Activated CD8-positive, alpha-beta memory T cell treated with anti-CD3 and anti-CD28 coated beads, Interleukin-2, amount 50 U/mL, for 1 hour (primary cell): Measurements from ENCODE around the gene TMEM14A.
"Not testable (repeated sequence)": the region's sequence is repeated elsewhere in the genome, so short reads cannot be mapped to it uniquely, and the experiment has no call there.

ENCODE experiments used
- DNase-seq: peaks from one replicate; pipeline ENCODE4 v3.0.0-alpha.2; 2020; ENCODE audit errors: extremely low read depth

Gene TMEM14A

GRCh38 chr6:52657870-52658269 lies 13.0 kb upstream of the TMEM14A start:
- DNase-seq = no peak

DNA sequence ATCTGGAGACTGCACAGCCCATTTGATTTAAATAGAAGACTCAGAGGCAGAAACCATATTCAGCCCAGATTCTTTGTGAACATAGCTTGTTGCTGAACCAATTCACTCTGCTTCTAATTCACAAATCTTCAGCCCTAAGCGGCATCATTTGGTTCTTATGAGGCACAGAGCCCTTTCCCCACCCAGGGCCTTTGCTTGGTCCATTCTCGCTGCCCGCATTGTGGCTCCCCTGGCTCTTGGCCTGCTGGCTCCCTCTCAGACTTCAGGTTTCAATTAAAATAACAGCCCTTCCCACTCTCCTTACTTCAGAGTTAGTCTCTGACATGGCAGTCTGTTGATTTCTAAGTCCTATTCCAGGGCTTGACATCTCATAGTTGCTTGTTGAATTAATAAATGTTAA lies 9.4 kb upstream of the TMEM14A start:
- no peak for DNase-seq

- no peak for DNase-seq
These were observed 8.9 kb upstream of the TMEM14A start for GRCh38 chr6:52662031-52662430.

GRCh38 chr6:52663120-52663935 lies 7.6 kb upstream of the TMEM14A start:
- DNase-seq = no peak

DNA sequence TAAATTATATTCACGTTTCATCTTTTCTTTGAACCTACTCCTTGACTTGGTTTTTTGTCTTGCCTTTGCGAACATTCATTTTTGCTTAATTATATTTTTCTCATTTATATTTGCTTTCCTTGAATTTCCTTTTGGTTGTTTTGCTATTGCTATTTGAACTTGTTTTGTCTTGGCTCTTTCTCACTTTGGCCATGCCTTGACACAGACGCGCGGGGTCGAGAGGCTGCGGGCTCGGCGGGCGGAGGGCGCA lies 7.1 kb upstream of the TMEM14A start:
- DNase-seq = no peak

DNA sequence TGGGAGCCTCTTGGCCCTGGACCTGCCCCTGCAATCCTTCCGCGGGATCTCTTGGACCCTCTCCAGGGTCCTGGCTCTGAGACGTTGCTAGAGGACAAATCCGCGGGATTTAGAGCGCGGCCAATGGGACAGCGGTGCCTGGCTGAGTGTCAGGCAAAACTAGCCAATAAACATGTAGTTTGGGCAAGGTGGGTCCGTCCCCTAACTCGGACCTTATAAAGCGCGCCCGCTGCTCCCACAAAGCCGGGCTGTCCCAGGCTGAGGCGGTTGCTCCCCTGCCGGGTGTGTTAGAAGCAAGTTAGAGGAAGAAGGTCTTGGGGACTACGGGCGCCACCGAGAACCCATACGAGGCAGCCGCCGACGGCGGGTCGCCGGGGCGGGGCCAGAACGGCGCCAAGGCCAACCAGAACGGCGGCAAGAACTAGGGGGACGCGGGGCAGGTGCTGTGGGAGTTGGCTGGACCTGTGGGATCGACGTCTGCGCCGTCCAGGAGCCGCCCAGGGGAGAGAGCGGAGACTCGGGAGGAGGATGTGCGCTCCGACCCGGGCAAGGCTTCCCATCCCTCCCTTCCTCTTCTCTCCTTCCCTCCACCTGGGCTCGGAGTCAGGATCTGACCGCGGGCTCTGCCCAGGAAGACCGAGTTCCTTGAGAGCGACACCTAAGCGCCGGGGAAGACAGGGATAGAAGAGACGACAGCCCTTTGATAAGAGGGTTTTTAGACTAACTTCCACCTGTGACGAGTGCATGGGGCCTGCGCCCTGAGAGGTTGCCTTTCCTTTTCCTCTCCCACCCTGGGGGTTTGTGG lies 6.5 kb upstream of the TMEM14A start:
- no peak for DNase-seq

DNA sequence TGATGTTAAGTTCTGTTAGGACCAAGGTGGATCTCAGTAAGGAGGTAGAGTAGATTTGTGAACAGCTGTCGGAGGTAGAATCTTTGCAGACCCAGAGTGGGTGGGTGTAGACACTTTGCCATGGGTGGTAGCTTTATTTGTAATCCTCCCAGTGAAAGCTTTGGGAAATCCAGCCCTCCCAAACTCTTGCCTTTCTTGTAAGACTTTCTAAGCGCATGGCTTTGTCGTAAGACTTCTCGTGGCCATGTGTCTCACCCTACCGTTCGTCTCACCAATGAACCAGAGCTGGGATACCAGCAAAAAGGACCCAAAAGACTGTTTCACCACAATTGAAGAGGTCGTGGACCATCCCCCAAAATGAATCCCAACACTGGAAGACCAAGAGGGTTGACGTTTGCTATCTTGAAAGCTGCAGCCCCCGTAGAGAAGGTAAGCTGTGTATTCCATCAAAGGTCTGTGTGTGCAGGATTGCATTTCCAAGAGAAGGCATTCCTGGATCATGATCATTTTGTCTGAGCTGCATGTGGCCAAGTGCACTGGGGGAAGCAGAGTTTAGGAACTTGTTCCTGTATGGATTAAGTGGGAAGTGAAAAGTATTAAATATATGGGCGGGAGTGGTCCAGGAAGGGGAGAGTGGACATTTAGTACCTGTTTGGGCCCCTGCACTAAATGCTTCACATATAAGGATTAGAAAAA lies 5.8 kb upstream of the TMEM14A start:
- no peak for DNase-seq

DNA sequence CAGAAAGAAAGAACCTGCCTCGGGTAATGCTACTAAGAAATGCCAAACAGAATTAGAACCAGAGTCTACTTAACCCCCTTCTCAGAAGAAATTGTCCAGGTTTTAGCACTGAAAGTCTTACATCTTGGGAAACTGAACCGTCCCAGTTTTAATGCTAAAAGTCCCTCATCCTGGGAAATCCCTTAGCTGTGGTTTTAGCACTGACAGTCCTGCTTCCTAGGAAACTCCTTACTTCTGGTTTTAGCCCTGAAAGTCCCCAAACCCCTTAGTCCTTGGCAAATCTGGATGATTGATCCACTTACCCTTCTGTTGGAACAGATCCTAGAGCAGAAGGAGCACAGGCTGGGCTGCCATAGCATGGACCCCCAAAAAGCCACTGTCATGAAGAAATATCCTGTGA lies 4.8 kb upstream of the TMEM14A start:
- no peak for DNase-seq

GRCh38 chr6:52666523-52666922 lies 4.4 kb upstream of the TMEM14A start:
- no peak for DNase-seq

- DNase-seq = no peak
These were observed 3.3 kb upstream of the TMEM14A start for GRCh38 chr6:52667572-52667971.

- DNase-seq = no peak
These were observed 763 bp downstream of the TMEM14A start for GRCh38 chr6:52671676-52672075.

DNA sequence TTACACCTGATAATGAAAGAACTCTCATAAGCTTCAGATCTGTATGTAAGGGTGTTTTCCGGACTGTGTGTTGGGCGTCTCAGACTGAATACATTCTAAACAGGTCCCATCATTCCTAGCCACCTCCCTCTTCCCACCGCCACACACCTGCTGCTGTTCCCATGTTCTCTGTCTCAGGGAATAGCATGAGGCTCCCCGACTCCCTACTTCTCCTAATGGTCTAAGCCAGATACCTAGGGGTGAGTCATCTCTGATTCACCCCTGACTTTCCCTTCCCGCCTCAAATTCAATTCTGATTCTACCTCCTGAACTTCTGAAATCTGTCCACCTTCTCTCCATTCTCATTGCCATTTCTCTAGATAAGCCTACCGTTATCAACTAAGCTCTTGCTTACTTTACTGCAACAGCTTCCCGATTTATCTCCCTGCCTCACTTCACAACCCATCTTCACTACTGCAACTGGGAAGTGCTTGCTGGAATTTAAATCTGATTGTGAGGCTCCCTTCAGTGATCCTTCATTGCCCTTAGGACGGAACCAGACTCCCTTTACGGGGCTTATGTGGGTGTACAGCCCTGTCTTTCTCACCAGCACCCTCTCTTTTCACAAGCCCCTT lies 1.6 kb downstream of the TMEM14A start:
- no peak for DNase-seq

GRCh38 chr6:52674666-52675065 lies 3.8 kb downstream of the TMEM14A start:
- DNase-seq = no peak

- no peak for DNase-seq
These were observed 4.5 kb downstream of the TMEM14A start for GRCh38 chr6:52675372-52675771.

GRCh38 chr6:52676631-52677030 lies 5.7 kb downstream of the TMEM14A start:
- DNase-seq = not testable (repeated sequence)

GRCh38 chr6:52681416-52681815 lies 10.5 kb downstream of the TMEM14A start:
- no peak for DNase-seq

DNA sequence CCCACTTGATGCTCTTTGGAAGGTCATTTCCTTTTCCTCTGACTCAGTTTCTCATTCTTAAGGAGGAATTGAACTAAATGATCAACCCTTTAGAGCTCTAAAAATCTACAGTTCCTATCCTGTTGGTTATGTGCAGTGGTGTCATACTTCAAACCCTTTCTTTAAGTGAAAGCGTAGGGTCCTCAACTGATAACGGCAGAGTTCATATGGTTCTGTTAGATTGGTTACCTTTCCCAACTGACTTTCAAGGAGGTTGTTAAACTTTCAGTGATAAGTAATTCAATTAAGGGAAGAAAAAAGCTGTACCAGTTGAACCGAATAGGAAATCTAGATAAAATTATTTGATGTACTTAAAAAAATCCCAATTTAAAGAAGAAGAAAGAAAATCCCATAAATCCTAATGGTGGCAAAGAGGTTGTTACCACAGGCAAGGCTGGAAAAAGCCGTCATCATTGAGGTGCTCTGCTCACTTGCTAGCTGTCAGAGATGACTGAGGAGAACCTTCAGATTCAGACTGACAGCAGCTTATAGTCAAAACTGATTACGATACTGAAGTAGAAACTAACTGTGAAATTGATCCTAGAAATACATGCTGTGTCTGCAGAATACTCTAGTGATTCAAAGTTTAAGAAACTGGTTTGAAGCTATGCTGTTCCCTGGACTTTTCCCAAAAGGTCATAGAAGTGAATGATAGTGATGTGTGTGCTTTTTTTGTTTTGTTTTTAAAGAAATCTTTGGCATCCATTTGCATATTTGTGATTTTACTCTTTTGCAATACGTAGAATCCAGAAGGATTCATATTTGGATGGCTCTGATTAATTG lies 16.2 kb downstream of the TMEM14A start:
- no peak for DNase-seq

DNA sequence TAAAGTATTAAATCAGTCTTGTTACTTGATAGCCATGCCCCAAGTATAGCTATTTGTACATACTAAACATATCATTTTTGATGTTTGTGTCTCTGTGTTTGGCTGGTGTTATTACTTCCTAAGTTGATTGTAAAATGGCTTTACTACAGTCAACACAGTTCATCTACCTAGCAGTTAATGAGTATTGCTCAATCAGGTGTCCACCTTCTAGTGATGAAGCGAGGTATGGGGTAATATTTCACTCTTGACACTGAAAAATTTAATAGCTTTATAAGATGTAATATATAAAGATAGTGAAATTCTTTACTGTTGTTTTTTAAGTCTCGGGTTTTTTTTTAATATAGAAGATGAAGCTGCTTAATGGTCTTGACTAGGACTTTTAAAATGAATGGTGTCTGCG lies 18.9 kb downstream of the TMEM14A start:
- no peak for DNase-seq

- no peak for DNase-seq
These were observed 20.8 kb downstream of the TMEM14A start for GRCh38 chr6:52691718-52692117.

DNA sequence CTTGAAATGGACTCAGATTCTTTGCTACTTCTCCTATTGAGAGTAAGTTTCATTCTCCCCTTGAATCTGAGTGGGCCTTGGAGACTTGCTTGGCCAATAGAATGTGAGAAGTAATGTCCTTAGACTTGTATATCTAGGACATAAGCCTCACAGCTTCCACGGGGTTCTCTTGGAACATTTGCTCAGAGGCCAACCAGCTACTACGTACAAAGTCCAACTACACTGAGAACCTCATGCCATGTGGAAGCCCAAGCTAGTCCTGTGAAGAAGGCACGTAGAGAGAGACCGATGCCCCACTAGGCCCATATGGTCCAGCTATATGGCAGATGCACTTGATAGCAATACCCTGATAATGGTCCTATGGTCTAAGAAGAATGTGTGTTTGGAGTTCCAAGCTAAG lies 22.9 kb downstream of the TMEM14A start:
- DNase-seq = no peak

DNA sequence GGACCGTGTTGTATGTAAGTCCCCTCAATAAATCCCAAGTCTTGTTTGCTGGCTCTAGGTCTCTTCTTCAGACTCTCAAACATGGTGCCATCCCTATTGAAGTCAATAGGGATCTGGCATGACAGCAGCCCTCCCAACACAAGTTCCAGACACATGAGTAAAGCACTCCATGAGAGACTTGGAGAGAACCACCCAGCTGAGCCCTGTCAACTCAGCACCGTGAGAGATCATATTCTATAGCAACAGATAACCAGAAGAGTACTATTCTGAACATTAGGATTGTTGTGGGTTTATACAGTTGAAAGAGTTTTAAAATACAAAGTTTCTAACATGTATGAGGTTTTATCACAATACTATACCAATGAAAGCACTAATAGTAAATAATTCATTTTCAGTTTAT lies 23.5 kb downstream of the TMEM14A start:
- DNase-seq = no peak

DNA sequence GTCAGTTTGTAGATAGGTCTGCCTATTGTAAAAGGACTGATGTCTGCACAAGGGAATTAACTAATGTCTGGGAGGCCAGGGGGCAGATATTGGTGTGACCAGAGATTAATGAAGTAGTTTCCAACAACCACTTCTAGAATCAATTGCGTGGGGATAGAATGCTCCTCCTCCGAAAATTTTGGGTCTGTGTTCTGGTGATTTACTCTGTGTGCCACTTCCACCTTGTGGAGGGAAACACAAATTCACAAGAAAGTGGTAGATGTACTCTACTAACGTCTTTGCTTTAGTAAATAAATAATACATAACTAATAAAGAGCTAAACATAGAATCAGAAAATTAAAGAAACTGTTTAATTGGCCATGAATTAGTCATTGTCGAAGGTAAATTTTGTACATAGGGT lies 25.5 kb downstream of the TMEM14A start:
- DNase-seq = no peak
